HG03460 (cell line): ENCODE data around the gene NAP1L1.

ENCODE experiments used
- ATAC-seq: cut with Tn5 transposase; IDR thresholded peaks from one replicate; pipeline ENCODE4 v1.9.1; 2021; ENCODE audit not compliant: unreplicated experiment

The NAP1L1 gene

GRCh38 chr12:76041406-76041805, 43.1 kb downstream of the NAP1L1 start:
- no peak for ATAC-seq

GRCh38 chr12:76040461-76040860, 44.0 kb downstream of the NAP1L1 start:
- ATAC-seq: no peak

- no peak for ATAC-seq
These were observed 46.3 kb downstream of the NAP1L1 start for GRCh38 chr12:76038176-76038575.

GRCh38 chr12:76037130-76038103, 47.1 kb downstream of the NAP1L1 start:
- peak; percentile 55 for ATAC-seq

- no peak for ATAC-seq
These were observed 49.4 kb downstream of the NAP1L1 start for GRCh38 chr12:76035045-76035444.

- ATAC-seq: no peak
These were observed 51.1 kb downstream of the NAP1L1 start for GRCh38 chr12:76033081-76034011.

GRCh38 chr12:76032043-76032981, 52.2 kb downstream of the NAP1L1 start:
- ATAC-seq: peak; percentile 27

GRCh38 chr12:76031414-76032042, 53.0 kb downstream of the NAP1L1 start, which contains the start of gene PHLDA1:
PHLDA1 (minus strand) TSS chr12:76031776.
- ATAC-seq: peak; percentile 75

GRCh38 chr12:76031081-76031413, 53.4 kb downstream of the NAP1L1 start:
- ATAC-seq: no peak

- ATAC-seq: peak; percentile 6
These were observed 54.0 kb downstream of the NAP1L1 start for GRCh38 chr12:76030341-76031080.

GRCh38 chr12:76029982-76030340, 54.5 kb downstream of the NAP1L1 start:
- ATAC-seq: no peak

- ATAC-seq: no peak
These were observed 55.8 kb downstream of the NAP1L1 start for GRCh38 chr12:76028571-76029277.

GRCh38 chr12:76026643-76027063, 57.8 kb downstream of the NAP1L1 start:
- ATAC-seq: no peak

GRCh38 chr12:76025601-76026575, 58.6 kb downstream of the NAP1L1 start:
- no peak for ATAC-seq

- no peak for ATAC-seq
These were observed 59.4 kb downstream of the NAP1L1 start for GRCh38 chr12:76024942-76025600.

- no peak for ATAC-seq
These were observed 60.2 kb downstream of the NAP1L1 start for GRCh38 chr12:76024102-76024781.
